Lower leg skin (tissue), 4 donors: ENCODE data around the gene CD99L2. TPM values are rescaled to one million over a fixed set of nuclear protein-coding genes. Genes with fewer than 3 reads are reported as not detected.

Experiments used
- DNase-seq, 2 donors: peaks; one replicate each; pipeline ENCODE4 v3.0.0-alpha.2; 2019; ENCODE audit warnings: low spot score in 2 of 2
- H3K4me3 ChIP-seq: fragments of 200-600 bp; sonication (generic); 2 replicates; pipeline ENCODE4 v1.5.1; 2017; ENCODE audit warnings: mild to moderate bottlenecking, low read depth; ENCODE audit not compliant: poor library complexity, severe bottlenecking
- CTCF ChIP-seq, 3 donors: fragments of 450-650 bp; IDR thresholded peaks; one replicate each; pipeline ENCODE4 v1.5.1; 2016; ENCODE audit warnings: antibody characterized with exemption in 3 of 3, mild to moderate bottlenecking in 3 of 3, moderate library complexity in 2 of 3
- POLR2A ChIP-seq, 2 donors: fragments of 450-650 bp; IDR thresholded peaks; one replicate each; pipeline ENCODE4 v1.6.1; 2016 to 2017; ENCODE audit warnings: antibody characterized with exemption in 2 of 2, mild to moderate bottlenecking in 1 of 2, moderate library complexity in 1 of 2
- WGBS, 2 donors: methylation state at CpG; one replicate each; pipeline ENCODE4 v1.1.5; 2018; 5-methylcytosine and 5-hydroxymethylcytosine counted together
- intact Hi-C: fragments of 100-400 bp; cut with DNase I; formaldehyde crosslinking; loops from one replicate; pipeline ENCODE4 v1.15.0; 2023; ENCODE audit warnings: low total_unique reads
- total RNA-seq, 4 donors: library from RNA; depleted of rRNA; stranded (reverse); fragments of >200 nt; gene quantifications; one replicate each; pipeline ENCODE4 v1.1.0, GENCODE V29; 2016

CD99L2 gene, protein sequence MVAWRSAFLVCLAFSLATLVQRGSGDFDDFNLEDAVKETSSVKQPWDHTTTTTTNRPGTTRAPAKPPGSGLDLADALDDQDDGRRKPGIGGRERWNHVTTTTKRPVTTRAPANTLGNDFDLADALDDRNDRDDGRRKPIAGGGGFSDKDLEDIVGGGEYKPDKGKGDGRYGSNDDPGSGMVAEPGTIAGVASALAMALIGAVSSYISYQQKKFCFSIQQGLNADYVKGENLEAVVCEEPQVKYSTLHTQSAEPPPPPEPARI
- total RNA-seq = 10 to 100 TPM in 3 of 4 donors, 1 to 10 TPM in 1; 7.5 to 26.8 (median 17.3) TPM

- no peak for TF ChIP-seq POLR2A (IDR thresholded peaks at IDR 0.05)
- TF ChIP-seq CTCF (IDR thresholded peaks at IDR 0.05) = no peak
- intact Hi-C loops = no loop called here
- 0 to 53% methylated on average over 3 to 71 of the region's 95 CpGs for WGBS, 2 donors
- DNase-seq = peak; percentile 84 to 96
- peak within 1 kb of the TSS; percentile 50 for H3K4me3 ChIP-seq
Observed at GRCh38 chrX:150898343-150899190, at the start of gene CD99L2. Gene CD99L2 (minus strand): TSS chrX:150898668. CDS start chrX:150898588, 80 bp downstream.

DNA sequence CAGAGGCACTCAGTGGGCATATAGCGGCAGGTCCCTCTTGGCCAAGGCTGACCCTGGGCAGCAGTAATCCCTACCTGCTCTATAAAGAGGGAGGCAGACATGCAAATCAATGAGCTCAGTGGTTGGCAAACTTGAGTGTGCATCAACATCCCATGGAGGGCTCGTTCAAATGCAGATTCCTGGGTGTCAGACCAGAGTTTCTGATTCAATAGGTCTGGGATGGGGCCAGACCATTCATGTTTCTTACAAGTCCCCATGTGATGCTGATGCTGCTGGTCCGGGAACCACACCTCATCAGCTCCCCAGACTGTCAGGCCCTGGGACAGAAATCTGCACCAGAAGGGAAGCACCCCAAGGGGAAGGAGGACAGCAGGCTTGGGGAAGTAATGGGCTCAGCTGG is 45.8 kb upstream of the CD99L2 start:
- intact Hi-C loops = no loop called here
- TF ChIP-seq POLR2A (IDR thresholded peaks at IDR 0.05) (no peak), CTCF (IDR thresholded peaks at IDR 0.05) (no peak)
- WGBS, 2 donors = 65 to 90% methylated on average over 3 of the region's 3 CpGs
- H3K4me3 ChIP-seq = no peak overlapping the region
- DNase-seq = no peak

- WGBS, 2 donors = 52 to 57% methylated on average over 8 to 9 of the region's 9 CpGs
- no peak for DNase-seq
- H3K4me3 ChIP-seq = no peak overlapping the region
- no peak for TF ChIP-seq POLR2A (IDR thresholded peaks at IDR 0.05)
- no peak for TF ChIP-seq CTCF (IDR thresholded peaks at IDR 0.05)
- intact Hi-C loops = no loop called here
Observed at GRCh38 chrX:150942942-150943594, 44.6 kb upstream of the CD99L2 start.

GRCh38 chrX:150941580-150941979 is 43.1 kb upstream of the CD99L2 start:
- 39 to 73% methylated on average over 2 of the region's 2 CpGs for WGBS, 2 donors

More at GRCh38 chrX:150941580-150941979, 43.1 kb upstream of the CD99L2 start:
- no peak overlapping the region for H3K4me3 ChIP-seq
- intact Hi-C loops = no loop called here
- DNase-seq = no peak
- no peak for TF ChIP-seq POLR2A (IDR thresholded peaks at IDR 0.05)
- no peak for TF ChIP-seq CTCF (IDR thresholded peaks at IDR 0.05)
